SK-N-SH treated with all-trans-retinoic acid at 6 μM for 48 hours (cell line): Measurements from ENCODE around the gene INPP5J.

Experiments
- ATAC-seq: fragments of 200-7000 bp; cut with Tn5 transposase; 3 replicates; pipeline ENCODE4 v1.9.1; 2020; ENCODE audit warnings: mild to moderate bottlenecking, moderate library complexity
- ARNTL ChIP-seq: fragments of 450-650 bp; formaldehyde crosslinking; IDR thresholded peaks from 2 replicates; pipeline ENCODE4 v1.5.0; 2020; ENCODE audit warnings: low read depth, mild to moderate bottlenecking, moderate library complexity, borderline replicate concordance
- BACH2 ChIP-seq: fragments of 250-450 bp; sonication (Bioruptor Pico); IDR thresholded peaks from 2 replicates; pipeline ENCODE4 v1.9.0; 2021; ENCODE audit warnings: mild to moderate bottlenecking, borderline replicate concordance
- CREB5 ChIP-seq: fragments of 250-450 bp; sonication (Bioruptor Pico); IDR thresholded peaks from 2 replicates; pipeline ENCODE4 v1.5.1; 2020; ENCODE audit warnings: low read depth, mild to moderate bottlenecking, moderate library complexity
- CSDC2 ChIP-seq: fragments of 250-450 bp; sonication (Bioruptor Pico); IDR thresholded peaks from 2 replicates; pipeline ENCODE4 v1.5.0; 2020; ENCODE audit warnings: mild to moderate bottlenecking, moderate library complexity
- ESRRG ChIP-seq: fragments of 250-450 bp; sonication (Bioruptor Pico); IDR thresholded peaks from 2 replicates; pipeline ENCODE4 v1.6.1; 2021; ENCODE audit warnings: mild to moderate bottlenecking
- GLIS3 ChIP-seq: fragments of 250-450 bp; sonication (Bioruptor Pico); IDR thresholded peaks from 2 replicates; pipeline ENCODE4 v1.5.0; 2020; ENCODE audit warnings: mild to moderate bottlenecking, moderate library complexity
- ISL1 ChIP-seq: fragments of 250-450 bp; sonication (Bioruptor Pico); IDR thresholded peaks from 2 replicates; pipeline ENCODE4 v2.1.2; 2022; ENCODE audit warnings: mild to moderate bottlenecking, moderate library complexity
- OSR1 ChIP-seq: fragments of 250-450 bp; sonication (Bioruptor Pico); IDR thresholded peaks from 2 replicates; pipeline ENCODE4 v1.8.0; 2022; ENCODE audit warnings: moderate library complexity, mild to moderate bottlenecking, inconsistent platforms
- RARB ChIP-seq: fragments of 250-450 bp; sonication (Bioruptor Pico); IDR thresholded peaks from 2 replicates; pipeline ENCODE4 v1.8.0; 2021; ENCODE audit warnings: mild to moderate bottlenecking, moderate library complexity
- SNAI2 ChIP-seq: fragments of 250-450 bp; sonication (Bioruptor Pico); IDR thresholded peaks from 2 replicates; pipeline ENCODE4 v1.5.0; 2020; ENCODE audit warnings: mild to moderate bottlenecking, moderate library complexity
- TCF4 ChIP-seq: fragments of 250-450 bp; sonication (Bioruptor Pico); IDR thresholded peaks from 2 replicates; pipeline ENCODE4 v1.8.0; 2021; ENCODE audit warnings: mild to moderate bottlenecking, moderate library complexity, borderline replicate concordance
- TOX ChIP-seq: fragments of 250-450 bp; sonication (Bioruptor Pico); IDR thresholded peaks from 2 replicates; pipeline ENCODE4 v1.8.0; 2021; ENCODE audit warnings: mild to moderate bottlenecking, moderate library complexity, borderline replicate concordance
- TSHZ2 ChIP-seq: fragments of 250-450 bp; sonication (Bioruptor Pico); IDR thresholded peaks from 2 replicates; pipeline ENCODE4 v1.5.0; 2020; ENCODE audit warnings: mild to moderate bottlenecking, moderate library complexity
- ZC3H10 ChIP-seq: fragments of 250-450 bp; sonication (Bioruptor Pico); IDR thresholded peaks from 2 replicates; pipeline ENCODE4 v1.5.1; 2021; ENCODE audit warnings: mild to moderate bottlenecking, moderate library complexity
- ZFP30 ChIP-seq: fragments of 450-650 bp; formaldehyde crosslinking; IDR thresholded peaks from 2 replicates; pipeline ENCODE4 v1.5.0; 2022; ENCODE audit warnings: mild to moderate bottlenecking, moderate library complexity
- ZNF565 ChIP-seq: fragments of 450-650 bp; formaldehyde crosslinking; conservative IDR thresholded peaks from 2 replicates; pipeline ENCODE4 v1.5.0; 2020; ENCODE audit warnings: low read depth, mild to moderate bottlenecking, moderate library complexity
- ZNF70 ChIP-seq: fragments of 450-650 bp; formaldehyde crosslinking; IDR thresholded peaks from 2 replicates; pipeline ENCODE4 v1.5.0; 2020; ENCODE audit warnings: mild to moderate bottlenecking, moderate library complexity
- ZNF8 ChIP-seq: fragments of 450-650 bp; formaldehyde crosslinking; IDR thresholded peaks from 2 replicates; pipeline ENCODE4 v1.5.0; 2020; ENCODE audit warnings: mild to moderate bottlenecking, moderate library complexity
- TF ChIP-seq, protein P1 (sequence below): fragments of 250-450 bp; sonication (Bioruptor Pico); IDR thresholded peaks from 2 replicates; pipeline ENCODE4 v1.8.0; 2021; ENCODE audit warnings: low read depth, mild to moderate bottlenecking, moderate library complexity, borderline replicate concordance
- TF ChIP-seq, protein P2 (sequence below): fragments of 250-450 bp; sonication (Bioruptor Pico); IDR thresholded peaks from 2 replicates; pipeline ENCODE4 v1.8.0; 2020; ENCODE audit warnings: mild to moderate bottlenecking, moderate library complexity, borderline replicate concordance

INPP5J gene

GRCh38 chr22:31085493-31085824 is 37.3 kb upstream of the INPP5J start:
- TF ChIP-seq, protein P1, sequence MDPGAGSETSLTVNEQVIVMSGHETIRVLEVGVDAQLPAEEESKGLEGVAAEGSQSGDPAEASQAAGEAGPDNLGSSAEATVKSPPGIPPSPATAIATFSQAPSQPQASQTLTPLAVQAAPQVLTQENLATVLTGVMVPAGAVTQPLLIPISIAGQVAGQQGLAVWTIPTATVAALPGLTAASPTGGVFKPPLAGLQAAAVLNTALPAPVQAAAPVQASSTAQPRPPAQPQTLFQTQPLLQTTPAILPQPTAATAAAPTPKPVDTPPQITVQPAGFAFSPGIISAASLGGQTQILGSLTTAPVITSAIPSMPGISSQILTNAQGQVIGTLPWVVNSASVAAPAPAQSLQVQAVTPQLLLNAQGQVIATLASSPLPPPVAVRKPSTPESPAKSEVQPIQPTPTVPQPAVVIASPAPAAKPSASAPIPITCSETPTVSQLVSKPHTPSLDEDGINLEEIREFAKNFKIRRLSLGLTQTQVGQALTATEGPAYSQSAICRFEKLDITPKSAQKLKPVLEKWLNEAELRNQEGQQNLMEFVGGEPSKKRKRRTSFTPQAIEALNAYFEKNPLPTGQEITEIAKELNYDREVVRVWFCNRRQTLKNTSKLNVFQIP (CRISPR knock-in tag) = no peak
- TF ChIP-seq ARNTL (CRISPR knock-in tag) = no peak
- ATAC-seq = no peak

DNA sequence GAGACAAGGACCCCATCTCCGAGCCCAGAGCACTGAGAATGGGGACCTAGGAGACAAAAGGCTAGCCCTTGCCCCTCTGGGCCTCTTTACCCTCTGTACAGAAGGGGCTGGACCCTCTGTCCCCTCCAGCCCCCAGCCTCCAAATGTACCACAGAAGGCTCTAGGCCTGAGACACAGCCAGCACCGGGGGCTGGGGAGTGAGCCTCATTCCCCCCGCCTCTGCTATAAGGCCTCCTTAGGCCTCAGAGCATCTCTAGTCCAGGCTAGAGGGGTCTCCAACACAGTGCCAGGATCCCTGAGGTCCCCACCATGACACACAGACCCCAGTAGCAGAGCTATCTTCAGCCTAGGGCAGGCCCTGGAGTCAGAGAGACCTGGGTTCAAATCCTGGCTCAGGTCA is 36.8 kb upstream of the INPP5J start:
- TF ChIP-seq RARB (CRISPR knock-in tag) = no peak
- no peak for TF ChIP-seq ZNF565 (CRISPR knock-in tag)
- no peak for TF ChIP-seq TOX (CRISPR knock-in tag)
- no peak for TF ChIP-seq ZFP30
- TF ChIP-seq, protein P2, sequence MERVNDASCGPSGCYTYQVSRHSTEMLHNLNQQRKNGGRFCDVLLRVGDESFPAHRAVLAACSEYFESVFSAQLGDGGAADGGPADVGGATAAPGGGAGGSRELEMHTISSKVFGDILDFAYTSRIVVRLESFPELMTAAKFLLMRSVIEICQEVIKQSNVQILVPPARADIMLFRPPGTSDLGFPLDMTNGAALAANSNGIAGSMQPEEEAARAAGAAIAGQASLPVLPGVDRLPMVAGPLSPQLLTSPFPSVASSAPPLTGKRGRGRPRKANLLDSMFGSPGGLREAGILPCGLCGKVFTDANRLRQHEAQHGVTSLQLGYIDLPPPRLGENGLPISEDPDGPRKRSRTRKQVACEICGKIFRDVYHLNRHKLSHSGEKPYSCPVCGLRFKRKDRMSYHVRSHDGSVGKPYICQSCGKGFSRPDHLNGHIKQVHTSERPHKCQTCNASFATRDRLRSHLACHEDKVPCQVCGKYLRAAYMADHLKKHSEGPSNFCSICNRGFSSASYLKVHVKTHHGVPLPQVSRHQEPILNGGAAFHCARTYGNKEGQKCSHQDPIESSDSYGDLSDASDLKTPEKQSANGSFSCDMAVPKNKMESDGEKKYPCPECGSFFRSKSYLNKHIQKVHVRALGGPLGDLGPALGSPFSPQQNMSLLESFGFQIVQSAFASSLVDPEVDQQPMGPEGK (CRISPR knock-in tag) = no peak
- TF ChIP-seq TCF4 (CRISPR knock-in tag) = no peak
- TF ChIP-seq ZC3H10 (CRISPR knock-in tag) = no peak
- no peak for TF ChIP-seq ZNF70
- TF ChIP-seq CSDC2 (CRISPR knock-in tag) = no peak
- no peak for TF ChIP-seq BACH2 (CRISPR knock-in tag)
- no peak for TF ChIP-seq SNAI2 (CRISPR knock-in tag)
- no peak for TF ChIP-seq ARNTL (CRISPR knock-in tag)
- no peak for TF ChIP-seq CREB5 (CRISPR knock-in tag)
- TF ChIP-seq, all 23 proteins: peak for 0
- no peak for ATAC-seq

DNA sequence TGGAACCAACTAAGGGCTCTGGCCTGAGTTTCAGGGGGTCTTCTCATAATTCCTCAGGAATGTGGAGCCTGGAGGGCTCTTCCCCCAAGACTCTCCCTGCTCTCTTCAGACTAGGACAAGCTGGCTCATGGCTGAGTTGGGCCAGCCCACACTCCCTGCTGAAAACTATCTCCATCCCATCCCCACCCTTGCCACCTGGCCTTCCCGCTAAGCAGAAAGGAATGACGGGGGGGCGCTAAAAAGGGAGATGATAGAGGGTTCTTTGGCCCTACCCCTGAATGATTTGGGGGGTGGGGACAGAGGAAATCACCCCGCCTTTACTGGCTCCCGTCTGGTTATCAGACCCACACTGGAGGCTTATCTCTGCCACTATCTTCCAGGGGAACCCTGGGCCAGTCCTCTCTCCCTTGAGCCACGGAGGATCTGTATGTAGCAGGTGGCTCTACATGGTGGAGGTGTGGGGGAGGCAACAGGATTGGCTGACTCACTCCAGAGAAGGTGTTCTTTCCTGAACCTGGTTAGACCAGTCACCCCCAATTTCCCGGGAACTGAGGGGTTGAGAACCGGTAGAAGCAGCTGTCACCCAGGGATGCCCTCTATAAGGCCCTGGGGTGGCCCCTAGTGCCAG is 35.9 kb upstream of the INPP5J start:
- ATAC-seq = no peak
- TF ChIP-seq ZFP30 = no peak
- TF ChIP-seq RARB (CRISPR knock-in tag) = no peak
- TF ChIP-seq ZNF8 (CRISPR knock-in tag) = no peak
- no peak for TF ChIP-seq OSR1 (CRISPR knock-in tag)
- no peak for TF ChIP-seq ESRRG (CRISPR knock-in tag)
- TF ChIP-seq ISL1 (CRISPR knock-in tag) = no peak
- TF ChIP-seq GLIS3 (CRISPR knock-in tag) = no peak
- no peak for TF ChIP-seq TSHZ2 (CRISPR knock-in tag)
- no peak for TF ChIP-seq BACH2 (CRISPR knock-in tag)
- no peak for TF ChIP-seq ZC3H10 (CRISPR knock-in tag)
- TF ChIP-seq ARNTL (CRISPR knock-in tag) = no peak
- TF ChIP-seq TOX (CRISPR knock-in tag) = no peak
- no peak for TF ChIP-seq CREB5 (CRISPR knock-in tag)
- no peak for TF ChIP-seq SNAI2 (CRISPR knock-in tag)
- no peak for TF ChIP-seq CSDC2 (CRISPR knock-in tag)
- no peak for TF ChIP-seq TCF4 (CRISPR knock-in tag)
